ENCODE results near the gene TBC1D23.

Gene TBC1D23

GRCh38 chr3:100306695-100307094, 45.9 kb downstream of the TBC1D23 start:
- no peak for TF ChIP-seq CTCF (conservative IDR thresholded peaks at IDR 0.05)
- TF ChIP-seq ZFX (IDR thresholded peaks at IDR 0.05), result no peak

GRCh38 chr3:100310355-100310965, 49.7 kb downstream of the TBC1D23 start:
- no peak for TF ChIP-seq CTCF (conservative IDR thresholded peaks at IDR 0.05)
- H3K27ac ChIP-seq, result no peak overlapping the region

More at GRCh38 chr3:100306695-100307094, 45.9 kb downstream of the TBC1D23 start:
- H3K27ac ChIP-seq, result no peak overlapping the region

- no peak overlapping the region for H3K27ac ChIP-seq
- TF ChIP-seq CTCF (conservative IDR thresholded peaks at IDR 0.05) (no peak), ZFX (IDR thresholded peaks at IDR 0.05) (no peak)
These were observed 50.2 kb downstream of the TBC1D23 start for GRCh38 chr3:100311011-100311410.

- H3K27ac ChIP-seq, result no peak overlapping the region
- TF ChIP-seq ZFX (IDR thresholded peaks at IDR 0.05) (no peak), CTCF (conservative IDR thresholded peaks at IDR 0.05) (peak; percentile 78)
These were observed 55.9 kb downstream of the TBC1D23 start for GRCh38 chr3:100316641-100317069.

GRCh38 chr3:100317912-100318311, 57.1 kb downstream of the TBC1D23 start:
- H3K27ac ChIP-seq, result no peak overlapping the region
- no peak for TF ChIP-seq ZFX (IDR thresholded peaks at IDR 0.05)
- no peak for TF ChIP-seq CTCF (conservative IDR thresholded peaks at IDR 0.05)

GRCh38 chr3:100319951-100320350, 59.2 kb downstream of the TBC1D23 start:
- TF ChIP-seq CTCF (conservative IDR thresholded peaks at IDR 0.05) (no peak), ZFX (IDR thresholded peaks at IDR 0.05) (no peak)

GRCh38 chr3:100324044-100324443, 63.3 kb downstream of the TBC1D23 start:
- no peak for TF ChIP-seq CTCF (conservative IDR thresholded peaks at IDR 0.05)
- TF ChIP-seq ZFX (IDR thresholded peaks at IDR 0.05), result no peak
- no peak overlapping the region for H3K27ac ChIP-seq

More at GRCh38 chr3:100319951-100320350, 59.2 kb downstream of the TBC1D23 start:
- H3K27ac ChIP-seq, result no peak overlapping the region

Data from C4-2B (cell line).